HCT116 (cell line): ENCODE results near the gene ZFHX3. TPM values are rescaled to one million over a fixed set of nuclear protein-coding genes. Genes with fewer than 3 reads are reported as not detected.

Experiments
- ATAC-seq: fragments of 200-7000 bp; cut with Tn5 transposase; 2 replicates; pipeline ENCODE4 v1.9.1; 2020; ENCODE audit warnings: mild to moderate bottlenecking, moderate library complexity
- BruUV-seq: library from RNA; stranded (reverse); fragments of 400-500 nt; replicated peaks from 2 replicates; lab custom pipeline; 2021; lab: Mats Ljungman, UMichigan
- CTCF ChIA-PET: fragments of 300-600 bp; sonication (Branson Sonifier 250); formaldehyde crosslinking; loops from one replicate; lab custom pipeline; 2021; ENCODE audit warnings: antibody characterized with exemption; lab: Charles Lee
- POLR2A ChIA-PET: fragments of 300-600, 350-600 bp; sonication (Branson Sonifier 250); formaldehyde crosslinking; loops from one replicate; lab custom pipeline; 2021; ENCODE audit warnings: antibody characterized with exemption; lab: Charles Lee
- RAD21 ChIA-PET, 2 experiments: fragments of 300-600 bp; sonication (Branson Sonifier 250); formaldehyde crosslinking; loops; one replicate each; lab custom pipeline; 2023; ENCODE audit warnings: low total read pairs in 2 of 2; ENCODE audit not compliant: uncharacterized antibody in 2 of 2, unreplicated experiment in 2 of 2, low non-redundant PET in 1 of 2; lab: Charles Lee
- DNase-seq: peaks from one replicate; pipeline ENCODE4 v3.0.0-alpha.2; 2010; ENCODE audit warnings: low read depth, low spot score
- H2AFZ ChIP-seq: fragments of 200-600 bp; shearing (Covaris generic), sonication (generic); 2 replicates; pipeline ENCODE4 v1.6.1; 2017; ENCODE audit warnings: low read depth, mixed run types, mixed read lengths, antibody characterized with exemption, low read length; ENCODE audit not compliant: poor library complexity, severe bottlenecking
- H3K27ac ChIP-seq: 2 replicates; pipeline ENCODE4 v1.5.1; 2012; ENCODE audit warnings: low read depth, low read length
- H3K27me3 ChIP-seq: fragments of 200-600 bp; sonication (generic); 2 replicates; pipeline ENCODE4 v1.6.1; 2016; ENCODE audit warnings: mixed run types, low read length, mixed read lengths; ENCODE audit not compliant: insufficient read depth
- H3K36me3 ChIP-seq, 2 experiments: fragments of 200-500 bp in 1 of 2; fragments of 200-600 bp in 1 of 2; sonication (Bioruptor generic) in 1 of 2; sonication (generic) in 1 of 2; 2 replicates each; pipeline versions ENCODE4 v1.5.1 to v1.6.1; 2014 to 2016; ENCODE audit warnings: low read length in 2 of 2, inconsistent platforms in 1 of 2, mixed read lengths in 1 of 2, mixed run types in 1 of 2; ENCODE audit not compliant: insufficient read depth in 2 of 2, control insufficient read depth in 1 of 2
- H3K4me1 ChIP-seq, 2 experiments: fragments of 200-600 bp in 1 of 2; sonication (generic) in 1 of 2; 2 replicates each; pipeline versions ENCODE4 v1.5.1 to v1.6.1; 2012 to 2017; ENCODE audit warnings: low read length in 2 of 2, inconsistent platforms in 1 of 2, mild to moderate bottlenecking in 1 of 2, mixed read lengths in 1 of 2, mixed run types in 1 of 2, moderate library complexity in 1 of 2; ENCODE audit not compliant: insufficient read depth in 2 of 2, control insufficient read depth in 1 of 2
- H3K4me2 ChIP-seq: fragments of 200-600 bp; sonication (generic); 2 replicates; pipeline ENCODE4 v1.6.1; 2017; ENCODE audit warnings: mixed run types, low read length, mixed read lengths
- H3K4me3 ChIP-seq, 2 experiments: fragments of 200-600 bp in 1 of 2; sonication (generic) in 1 of 2; replicated peaks in 1 of 2; 2 replicates each; pipeline ENCODE4 v1.5.1; 2011 to 2016; ENCODE audit warnings: low read length in 2 of 2, control low read depth in 1 of 2, low read depth in 1 of 2, mild to moderate bottlenecking in 1 of 2, mixed read lengths in 1 of 2, mixed run types in 1 of 2
- H3K79me2 ChIP-seq: fragments of 200-600 bp; sonication (generic); 2 replicates; pipeline ENCODE4 v1.6.1; 2017; ENCODE audit warnings: mild to moderate bottlenecking, mixed run types, low read length, moderate library complexity, mixed read lengths; ENCODE audit not compliant: insufficient read depth
- H3K9ac ChIP-seq: fragments of 200-600 bp; sonication (generic); 2 replicates; pipeline ENCODE4 v1.6.1; 2016; ENCODE audit warnings: low read length, mixed read lengths
- H3K9me2 ChIP-seq: fragments of 200-600 bp; sonication (generic), shearing (Covaris generic); 2 replicates; pipeline ENCODE4 v1.6.1; 2017; ENCODE audit warnings: mixed run types, mild to moderate bottlenecking, moderate library complexity; ENCODE audit not compliant: insufficient read depth
- H3K9me3 ChIP-seq, 2 experiments: fragments of 200-500 bp in 1 of 2; fragments of 200-600 bp in 1 of 2; sonication (Bioruptor generic) in 1 of 2; sonication (generic) in 1 of 2; 2 replicates each; pipeline ENCODE4 v1.6.1; 2014 to 2017; ENCODE audit warnings: low read length in 2 of 2, mixed read lengths in 2 of 2, inconsistent platforms in 1 of 2, low read depth in 1 of 2, mild to moderate bottlenecking in 1 of 2, mixed run types in 1 of 2, moderate library complexity in 1 of 2; ENCODE audit not compliant: control insufficient read depth in 1 of 2, insufficient read depth in 1 of 2
- H4K20me1 ChIP-seq: fragments of 200-600 bp; sonication (generic), shearing (Covaris generic); 2 replicates; pipeline ENCODE4 v1.6.1; 2017; ENCODE audit warnings: mixed run types, mild to moderate bottlenecking, moderate library complexity; ENCODE audit not compliant: insufficient read depth
- CEBPB ChIP-seq: IDR thresholded peaks from 2 replicates; pipeline ENCODE4 v1.6.1; 2012; ENCODE audit warnings: low read depth
- YY1 ChIP-seq: IDR thresholded peaks from 2 replicates; pipeline ENCODE4 v1.6.1; 2011; ENCODE audit warnings: low read length, low read depth, moderate library complexity, mild to moderate bottlenecking; ENCODE audit not compliant: insufficient replicate concordance; ENCODE audit errors: extremely low read depth
- ZNF274 ChIP-seq: fragments of 200-500 bp; sonication (Bioruptor generic); IDR thresholded peaks from 2 replicates; pipeline ENCODE4 v1.6.1; 2014; ENCODE audit warnings: mild to moderate bottlenecking, low read depth, low read length, inconsistent platforms
- intact Hi-C: fragments of 100-400 bp; cut with micrococcal nuclease; formaldehyde crosslinking; loops from 2 replicates; pipeline ENCODE4 v1.10.0; 2022
- total RNA-seq: library from RNA; stranded (reverse); gene quantifications from one replicate; pipeline ENCODE4 v1.2.1, GENCODE V29; 2021; ENCODE audit not compliant: unreplicated experiment
- TF ChIP-seq, protein P1 (sequence below), 3 experiments: fragments of 200-600 bp in 1 of 3; sonication (generic) in 1 of 3; IDR thresholded peaks in 2 of 3; conservative IDR thresholded peaks in 1 of 3; 2 replicates each; pipeline ENCODE4 v1.5.1; 2012 to 2017; ENCODE audit warnings: low read depth in 2 of 3, low read length in 2 of 3, antibody characterized with exemption in 1 of 3, borderline replicate concordance in 1 of 3, control low read depth in 1 of 3, mild to moderate bottlenecking in 1 of 3, mixed read lengths in 1 of 3, mixed run types in 1 of 3, moderate library complexity in 1 of 3; ENCODE audit not compliant: insufficient read depth in 1 of 3

ZFHX3 gene
- total RNA-seq, 1 experiment from 2014 or later, result 6.3 TPM

DNA sequence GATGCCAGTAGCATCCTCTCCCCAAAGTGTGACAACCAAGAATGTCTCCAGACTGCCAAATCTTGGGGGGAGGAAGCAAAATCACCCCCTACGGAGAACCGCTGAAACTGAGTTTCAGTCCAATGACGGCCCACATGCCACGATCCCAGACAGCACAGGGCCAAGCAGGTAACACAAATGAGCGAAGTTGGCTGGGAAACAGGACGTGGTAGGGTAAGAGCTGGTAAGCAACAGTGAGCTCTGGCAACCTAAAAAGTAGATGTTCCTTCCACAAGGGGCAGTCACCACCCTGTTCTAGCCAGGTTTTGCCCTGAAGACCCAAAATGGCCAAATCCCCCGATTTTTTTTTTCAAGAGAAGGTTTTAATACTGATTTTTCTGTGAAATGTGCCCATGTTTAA lies 25.4 kb downstream of the ZFHX3 start:
- DNase-seq (no peak), ATAC-seq (no peak)
- Histone ChIP-seq H3K27ac (no peak overlapping the region), H3K4me3 (no peak overlapping the region), H3K4me1 (peaks cover 22 to 35% of the 10 kb centered on the region in 2 experiments), H3K79me2 (peaks cover 18% of the 10 kb centered on the region), H4K20me1 (no peaks in the 10 kb centered on the region), H3K36me3 (no peaks in the 10 kb centered on the region), H3K9me3 (no peaks in the 10 kb centered on the region), H3K27me3 (no peaks in the 10 kb centered on the region), H3K4me2 (no peak overlapping the region), H2AFZ (no peak overlapping the region), H3K9ac (no peak overlapping the region), H3K9me2 (no peaks in the 10 kb centered on the region)
- ChIA-PET CTCF (no interaction called here), RAD21 (no interaction called here), POLR2A (no interaction called here)
- no peak for TF ChIP-seq CEBPB
- TF ChIP-seq, protein P1, sequence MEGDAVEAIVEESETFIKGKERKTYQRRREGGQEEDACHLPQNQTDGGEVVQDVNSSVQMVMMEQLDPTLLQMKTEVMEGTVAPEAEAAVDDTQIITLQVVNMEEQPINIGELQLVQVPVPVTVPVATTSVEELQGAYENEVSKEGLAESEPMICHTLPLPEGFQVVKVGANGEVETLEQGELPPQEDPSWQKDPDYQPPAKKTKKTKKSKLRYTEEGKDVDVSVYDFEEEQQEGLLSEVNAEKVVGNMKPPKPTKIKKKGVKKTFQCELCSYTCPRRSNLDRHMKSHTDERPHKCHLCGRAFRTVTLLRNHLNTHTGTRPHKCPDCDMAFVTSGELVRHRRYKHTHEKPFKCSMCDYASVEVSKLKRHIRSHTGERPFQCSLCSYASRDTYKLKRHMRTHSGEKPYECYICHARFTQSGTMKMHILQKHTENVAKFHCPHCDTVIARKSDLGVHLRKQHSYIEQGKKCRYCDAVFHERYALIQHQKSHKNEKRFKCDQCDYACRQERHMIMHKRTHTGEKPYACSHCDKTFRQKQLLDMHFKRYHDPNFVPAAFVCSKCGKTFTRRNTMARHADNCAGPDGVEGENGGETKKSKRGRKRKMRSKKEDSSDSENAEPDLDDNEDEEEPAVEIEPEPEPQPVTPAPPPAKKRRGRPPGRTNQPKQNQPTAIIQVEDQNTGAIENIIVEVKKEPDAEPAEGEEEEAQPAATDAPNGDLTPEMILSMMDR (IDR thresholded peaks at IDR 0.05 in 2 of 3, conservative IDR thresholded peaks at IDR 0.05 in 1 of 3; ENCODE audit: borderline replicate concordance in 1 of 3, insufficient read depth in 1 of 3, low read depth in 2 of 3, low read length in 2 of 3), result peak in 1 of 3 experiments; percentile 15; a peak in 2 of 6 replicates
- no TSS peak for BruUV-seq
- intact Hi-C loops, result no loop called here

DNA sequence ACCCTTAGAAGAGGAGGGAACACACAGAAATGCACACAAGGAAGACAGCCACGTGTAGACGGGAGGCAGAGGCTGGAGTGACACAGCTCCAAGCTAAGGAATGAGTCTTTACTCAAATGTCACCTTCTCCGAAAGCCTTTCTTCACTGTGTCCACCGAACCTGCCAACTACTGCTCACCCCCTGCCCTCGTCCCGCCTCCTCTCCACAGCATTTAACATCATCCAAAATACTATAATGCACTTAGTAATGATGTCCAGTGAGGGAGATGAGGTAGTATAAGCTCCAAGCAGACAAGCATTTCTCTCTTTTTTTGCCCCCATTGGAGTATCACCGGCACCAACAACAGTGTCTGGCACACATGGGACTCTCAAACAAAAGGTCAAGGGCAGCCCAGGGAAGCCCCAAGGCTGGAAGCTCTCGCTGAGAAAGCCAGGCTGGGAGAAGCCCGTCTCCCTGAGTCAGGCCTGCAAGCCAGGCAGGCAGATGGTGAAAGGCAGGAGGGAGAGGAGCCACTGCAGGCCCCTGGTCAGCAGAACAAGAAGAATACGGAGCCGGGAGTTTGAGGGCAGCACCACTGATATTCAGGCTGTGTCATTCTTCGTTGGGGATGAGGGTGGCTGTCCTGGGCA lies 25.9 kb downstream of the ZFHX3 start:
- H3K79me2 ChIP-seq, result peaks cover 18% of the 10 kb centered on the region
- no peak for DNase-seq
- CTCF ChIA-PET, result no interaction called here
- TF ChIP-seq, protein P1 (IDR thresholded peaks at IDR 0.05 in 2 of 3, conservative IDR thresholded peaks at IDR 0.05 in 1 of 3; ENCODE audit: borderline replicate concordance in 1 of 3, insufficient read depth in 1 of 3, low read depth in 2 of 3, low read length in 2 of 3), result no peak
- TF ChIP-seq YY1, result no peak
- TF ChIP-seq ZNF274, result no peak
- TF ChIP-seq, all 23 proteins: peak for 0
- H3K27ac ChIP-seq, result no peak overlapping the region
- no peak for ATAC-seq
- intact Hi-C loops, result no loop called here
- ChIA-PET POLR2A (interaction anchor here (1.4 kb wide), 1 partner anchor 10 kb away, joined by 3 read pairs; no protein-coding TSS in a partner anchor), RAD21 (no interaction called here)
- no peaks in the 10 kb centered on the region for H4K20me1 ChIP-seq
- no peak overlapping the region for H3K4me3 ChIP-seq
- no TSS peak for BruUV-seq
- no peaks in the 10 kb centered on the region for H3K36me3 ChIP-seq
- H3K9me2 ChIP-seq, result no peaks in the 10 kb centered on the region
- no peak overlapping the region for H2AFZ ChIP-seq
- H3K9ac ChIP-seq, result no peak overlapping the region
- no peaks in the 10 kb centered on the region for H3K27me3 ChIP-seq
- no peak overlapping the region for H3K4me2 ChIP-seq
- no peaks in the 10 kb centered on the region for H3K9me3 ChIP-seq
- H3K4me1 ChIP-seq, result peaks cover 28 to 41% of the 10 kb centered on the region in 2 experiments
